Measurements from ENCODE around the gene WNT4. TPM values are rescaled to one million over a fixed set of nuclear protein-coding genes. Genes with fewer than 3 reads are reported as not detected.

The WNT4 gene
- total RNA-seq (2021; ENCODE audit: unreplicated experiment) = 0.92 TPM
- polyA plus RNA-seq (2012; ENCODE audit: insufficient read length) = 3.1 TPM
- percentile 33 among the genes with signal in this experiment for Bru-seq, nascent RNA
- BruChase-seq, experiment 1, labeled RNA remaining after a 2-hour chase = percentile 34 among the genes with signal in this experiment
- BruChase-seq, experiment 2, labeled RNA remaining after a 6-hour chase = percentile 25 among the genes with signal in this experiment
- long read RNA-seq, partial matches to known transcripts = 0 of 5 reads
- long read RNA-seq, other reads (novel, unspliced or antisense) = 3 of 5 reads

DNA sequence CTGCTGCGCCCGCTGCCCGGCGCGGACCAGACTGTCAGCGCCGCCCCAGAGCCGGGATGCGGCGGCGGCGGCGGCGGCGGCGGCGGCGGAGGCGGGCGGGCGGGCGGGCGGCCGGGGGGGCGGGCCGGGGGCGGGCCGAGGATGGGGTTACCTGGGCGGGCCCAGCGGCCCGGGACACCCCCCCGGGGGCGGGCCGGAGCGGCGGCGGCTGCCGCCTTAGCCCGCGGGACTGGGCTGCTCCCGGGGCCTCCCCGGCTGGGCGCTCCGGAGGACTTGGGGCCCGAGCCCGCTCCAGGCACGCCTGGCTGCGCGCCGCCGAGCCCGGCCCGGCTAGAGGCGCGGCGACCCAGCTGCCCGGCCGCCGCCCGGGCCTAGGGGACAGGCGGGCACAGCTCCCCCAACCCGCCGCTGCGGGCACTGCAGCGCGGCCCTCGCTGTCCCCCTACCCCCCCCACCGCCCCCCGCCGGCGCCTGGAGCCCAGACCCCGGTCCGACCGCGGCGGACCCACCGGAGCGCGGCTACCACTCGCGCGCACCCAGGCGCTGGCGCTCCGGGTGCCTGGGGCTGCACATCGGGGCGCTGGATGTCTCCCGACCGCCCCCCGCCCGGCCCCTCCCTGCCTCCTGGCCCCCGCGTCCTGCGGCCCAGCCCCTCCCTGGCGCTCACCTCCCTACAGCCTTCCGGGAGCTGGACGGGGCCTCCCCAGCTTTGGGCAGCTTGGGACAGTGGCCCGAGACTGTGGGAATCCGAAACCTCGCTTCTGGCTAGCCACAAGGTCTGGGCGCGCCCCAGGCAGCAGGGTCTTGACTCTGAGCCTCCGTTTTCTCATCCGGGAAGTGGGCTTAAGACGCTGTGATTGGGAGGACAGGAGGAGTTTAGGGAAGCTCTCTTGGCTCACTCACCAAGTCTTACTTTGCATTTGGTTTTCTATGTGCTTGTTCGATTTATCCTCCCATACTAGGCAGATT lies at the start of gene WNT4:
WNT4 (minus strand) TSS at position 33 of the 969 bp plus-strand sequence. CDS start 175 bp downstream, outside the sequence.
- Histone ChIP-seq H3K27ac (ENCODE audit: low read length) (no peak within 1 kb of the TSS), H3K36me3 (ENCODE audit: control insufficient read depth, insufficient read depth, low read length) (no peaks in the 10 kb centered on the region), H3K4me1 (ENCODE audit: control insufficient read depth, insufficient read depth, low read length) (peaks cover 9% of the 10 kb centered on the region), H3K4me3 (ENCODE audit: low read depth in 2 of 2, low read length in 2 of 2) (peak within 1 kb of the TSS; percentile 44 to 46), H3K27me3 (ENCODE audit: control insufficient read depth, insufficient read depth, low read length) (no peaks in the 10 kb centered on the region), H3K9me3 (ENCODE audit: control insufficient read depth, insufficient read depth, low read depth, low read length) (no peaks in the 10 kb centered on the region)
- CTCF ChIA-PET = interaction anchor here (0.7 to 0.8 kb wide), 4 partner anchors 95 to 267 kb away, joined by 3 to 5 read pairs (median 4); no protein-coding TSS in a partner anchor
- POLR2A ChIA-PET = no interaction called here
- DNase-seq (ENCODE audit: low read depth, low spot score) (no peak), ATAC-seq (peak; percentile 85)
- intact Hi-C loops (cut with micrococcal nuclease; ENCODE audit: unreplicated experiment) (no loop called here), in situ Hi-C loops (cut with HindIII; ENCODE audit: low pct_unique_long_range_greater_than_20kb, low sequenced_read_pairs) (no loop called here)
- BruUV-seq (replicated peaks) = no TSS peak
- TF ChIP-seq TCF7L2 (IDR thresholded peaks at IDR 0.05; ENCODE audit: low read depth, low read length) (no peak), REST (IDR thresholded peaks at IDR 0.05; ENCODE audit: insufficient read depth in 1 of 2, low read depth in 2 of 2, low read length in 1 of 2) (no peak), CTCF (IDR thresholded peaks at IDR 0.05) (no peak; the same call in 1 of the 2 replicates), SIN3A (IDR thresholded peaks at IDR 0.05; ENCODE audit: borderline replicate concordance, insufficient read depth, low read depth, low read length) (no peak), POLR2AphosphoS5 (IDR thresholded peaks at IDR 0.05; ENCODE audit: low read depth, low read length) (no peak)

GRCh38 chr1:22190731-22191130 lies 47.8 kb upstream of the WNT4 start:
- intact Hi-C loops (cut with micrococcal nuclease; ENCODE audit: unreplicated experiment) (no loop called here), in situ Hi-C loops (cut with HindIII; ENCODE audit: low pct_unique_long_range_greater_than_20kb, low sequenced_read_pairs) (no loop called here)
- DNase-seq (ENCODE audit: low read depth, low spot score) (no peak), ATAC-seq (no peak)
- no peaks in the 10 kb centered on the region for H3K27me3 ChIP-seq (ENCODE audit: control insufficient read depth, insufficient read depth, low read length)
- ChIA-PET CTCF (no interaction called here), POLR2A (no interaction called here)
- no TSS peak for BruUV-seq (replicated peaks)
- no peak overlapping the region for H3K27ac ChIP-seq (ENCODE audit: low read length)
- no peaks in the 10 kb centered on the region for H3K9me3 ChIP-seq (ENCODE audit: control insufficient read depth, insufficient read depth, low read depth, low read length)
- H3K4me1 ChIP-seq (ENCODE audit: control insufficient read depth, insufficient read depth, low read length) = no peaks in the 10 kb centered on the region
- TF ChIP-seq SIN3A (IDR thresholded peaks at IDR 0.05; ENCODE audit: borderline replicate concordance, insufficient read depth, low read depth, low read length) (no peak), POLR2AphosphoS5 (IDR thresholded peaks at IDR 0.05; ENCODE audit: low read depth, low read length) (no peak), CTCF (IDR thresholded peaks at IDR 0.05) (no peak), REST (IDR thresholded peaks at IDR 0.05; ENCODE audit: insufficient read depth in 1 of 2, low read depth in 2 of 2, low read length in 1 of 2) (no peak)
- H3K4me3 ChIP-seq (ENCODE audit: low read depth in 2 of 2, low read length in 2 of 2) = no peak overlapping the region
- H3K36me3 ChIP-seq (ENCODE audit: control insufficient read depth, insufficient read depth, low read length) = no peaks in the 10 kb centered on the region
